Measurements from ENCODE around the gene RAPGEF4. TPM values are rescaled to one million over a fixed set of nuclear protein-coding genes. Genes with fewer than 3 reads are reported as not detected.

The RAPGEF4 gene
- total and polyA plus RNA-seq, 2 of the 8 experiments (the other 6 are each of a cell fraction or from before 2014, with no cell fraction given) = 1.2 to 2.6 TPM

DNA sequence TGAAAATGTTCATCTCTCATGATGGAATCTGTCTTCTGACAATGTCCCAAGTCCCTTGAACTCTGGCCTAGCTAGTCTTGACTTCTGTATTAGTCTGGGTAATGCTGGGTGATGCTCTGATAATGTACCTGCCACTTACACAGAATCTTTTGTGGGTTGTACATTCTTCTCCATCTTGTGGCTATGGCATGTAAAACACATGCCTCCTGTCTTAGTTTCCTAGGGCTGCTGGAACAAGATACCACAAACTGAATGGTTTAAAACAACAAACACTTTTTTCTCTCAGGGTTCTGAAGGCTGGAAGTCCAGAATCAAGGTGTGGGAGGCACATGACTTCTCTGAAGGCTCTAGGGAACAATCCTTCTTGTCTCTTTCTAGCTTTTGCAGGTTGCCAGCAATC, 57.1 kb downstream of the RAPGEF4 start:
- Histone ChIP-seq H2BK15ac (ENCODE audit: low read length) (no peak overlapping the region), H3K27me3 (replicated peaks in 1 of 4; ENCODE audit: control insufficient read depth in 3 of 4, extremely low read depth in 1 of 4, insufficient read depth in 3 of 4, low read length in 3 of 4) (no peaks in the 10 kb centered on the region; a peak in 1 of 7 replicates), H3K4me2 (ENCODE audit: insufficient read depth in 1 of 2, low read depth in 2 of 2, low read length in 2 of 2) (no peak overlapping the region), H3K4ac (replicated peaks; ENCODE audit: insufficient read length, low read depth, low read length) (no peak overlapping the region), H3K4me1 (replicated peaks in 1 of 4; ENCODE audit: control insufficient read depth in 3 of 4, insufficient read depth in 4 of 4, low read length in 3 of 4) (no peaks in the 10 kb centered on the region), H3K23me2 (ENCODE audit: low read depth, low read length) (no peaks in the 10 kb centered on the region), H3K79me1 (ENCODE audit: low read depth, low read length) (no peaks in the 10 kb centered on the region), H3K36me3 (ENCODE audit: control insufficient read depth in 2 of 4, insufficient read depth in 4 of 4, low read length in 3 of 4) (no peaks in the 10 kb centered on the region), H2BK5ac (ENCODE audit: low read depth, low read length) (no peak overlapping the region), H2AFZ (ENCODE audit: low read length) (no peak overlapping the region), H3K18ac (ENCODE audit: extremely low read depth, low read length) (no peak overlapping the region), H2BK20ac (ENCODE audit: low read length) (no peak overlapping the region), H3K9ac (replicated peaks in 1 of 4; ENCODE audit: extremely low read depth in 1 of 4, low read depth in 3 of 4, low read length in 3 of 4) (no peak overlapping the region), H3K9me3 (ENCODE audit: insufficient read depth in 2 of 2, low read depth in 1 of 2, low read length in 1 of 2) (no peaks in the 10 kb centered on the region), H3K23ac (ENCODE audit: insufficient read length) (no peak overlapping the region), H3K79me2 (ENCODE audit: control insufficient read depth in 1 of 2, insufficient read depth in 2 of 2, low read length in 2 of 2) (no peaks in the 10 kb centered on the region), H3K56ac (replicated peaks; ENCODE audit: insufficient read length, low read depth, low read length) (no peak overlapping the region), H2AK5ac (ENCODE audit: low read depth, low read length) (no peak overlapping the region), H3K14ac (ENCODE audit: insufficient read length) (no peak overlapping the region), H4K91ac (replicated peaks; ENCODE audit: insufficient read length, low read length) (no peak overlapping the region), H4K8ac (ENCODE audit: extremely low read depth, insufficient read depth, low read length) (no peak overlapping the region), H4K20me1 (replicated peaks in 1 of 2; ENCODE audit: control insufficient read depth in 1 of 2, insufficient read depth in 2 of 2, low read length in 2 of 2) (no peaks in the 10 kb centered on the region), H2BK120ac (replicated peaks; ENCODE audit: low read depth, low read length) (no peak overlapping the region), H4K5ac (ENCODE audit: insufficient read length, low read depth, low read length) (no peak overlapping the region), H2BK12ac (ENCODE audit: low read depth, low read length) (no peak overlapping the region), H3K4me3 (ENCODE audit: extremely low read depth in 1 of 4, insufficient read depth in 2 of 4, low read depth in 3 of 4, low read length in 4 of 4) (no peak overlapping the region), H3K27ac (ENCODE audit: low read depth, low read length) (no peak overlapping the region)
- DNase-seq (ENCODE audit: low read depth in 1 of 2, low spot score in 2 of 2) (no peak), FAIRE-seq (no peak)
- ChIA-PET POLR2A (ENCODE audit: partially characterized antibody) (no interaction called here), CTCF (ENCODE audit: partially characterized antibody) (interaction anchor here (1.3 to 1.5 kb wide), 2 partner anchors 10 to 14 kb away, joined by 3 to 8 read pairs; no protein-coding TSS in a partner anchor)
- TF ChIP-seq CTBP2 (IDR thresholded peaks at IDR 0.05; ENCODE audit: borderline replicate concordance, insufficient read depth, insufficient read length, low read length) (no peak), FOSL1 (IDR thresholded peaks at IDR 0.05; ENCODE audit: insufficient read depth, low read depth, low read length) (no peak), TBP (IDR thresholded peaks at IDR 0.05; ENCODE audit: low read depth, low read length) (no peak), JUND (IDR thresholded peaks at IDR 0.05; ENCODE audit: low read length) (no peak), CEBPB (IDR thresholded peaks at IDR 0.05; ENCODE audit: low read depth, low read length) (no peak), CHD1 (IDR thresholded peaks at IDR 0.05; ENCODE audit: low read depth, low read length) (no peak), USF2 (IDR thresholded peaks at IDR 0.05; ENCODE audit: low read length) (no peak), ZNF274 (IDR thresholded peaks at IDR 0.05; ENCODE audit: borderline replicate concordance, extremely low read depth, low read length) (no peak), E2F6 (IDR thresholded peaks at IDR 0.05) (no peak), TAF1 (IDR thresholded peaks at IDR 0.05; ENCODE audit: low read depth, low read length) (no peak), MAFK (IDR thresholded peaks at IDR 0.05; ENCODE audit: low read depth, low read length) (no peak), YY1 (IDR thresholded peaks at IDR 0.05; ENCODE audit: low read depth, low read length) (no peak), POLR2AphosphoS5 (IDR thresholded peaks at IDR 0.05; ENCODE audit: low read depth, low read length) (no peak), EZH2 (IDR thresholded peaks at IDR 0.05; ENCODE audit: low read depth, low read length, severe bottlenecking) (no peak)

Data from H1 (cell line).